GM18909 (cell line): Measurements from ENCODE around the gene ITGA8.
"Not testable (repeated sequence)": the region's sequence is repeated elsewhere in the genome, so short reads cannot be mapped to it uniquely, and the experiment has no call there.

Experiments
- ATAC-seq: cut with Tn5 transposase; IDR thresholded peaks from one replicate; pipeline ENCODE4 v1.9.1; 2021; ENCODE audit warnings: mild to moderate bottlenecking; ENCODE audit not compliant: unreplicated experiment, poor library complexity

Gene ITGA8

GRCh38 chr10:15567952-15568351, 151.8 kb downstream of the ITGA8 start:
- no peak for ATAC-seq

DNA sequence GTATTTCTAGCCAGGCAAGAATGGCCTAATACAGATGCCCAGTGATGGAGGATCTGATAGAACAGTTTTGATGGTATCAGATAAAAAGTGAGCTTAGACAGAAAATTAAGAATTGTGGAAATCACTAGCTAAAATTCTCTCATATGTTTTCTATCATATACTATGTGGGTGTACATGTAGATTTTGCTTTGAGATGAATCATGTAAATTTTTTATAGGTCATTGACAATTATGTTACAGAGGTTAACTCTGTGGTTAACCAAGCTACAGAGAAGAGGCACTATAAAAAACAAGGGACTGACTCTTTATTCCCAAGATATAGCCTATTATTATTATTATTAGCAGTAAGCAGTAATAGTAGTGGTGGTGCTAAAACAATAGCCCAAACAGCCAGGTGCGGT, 156.5 kb downstream of the ITGA8 start:
- ATAC-seq, result no peak

DNA sequence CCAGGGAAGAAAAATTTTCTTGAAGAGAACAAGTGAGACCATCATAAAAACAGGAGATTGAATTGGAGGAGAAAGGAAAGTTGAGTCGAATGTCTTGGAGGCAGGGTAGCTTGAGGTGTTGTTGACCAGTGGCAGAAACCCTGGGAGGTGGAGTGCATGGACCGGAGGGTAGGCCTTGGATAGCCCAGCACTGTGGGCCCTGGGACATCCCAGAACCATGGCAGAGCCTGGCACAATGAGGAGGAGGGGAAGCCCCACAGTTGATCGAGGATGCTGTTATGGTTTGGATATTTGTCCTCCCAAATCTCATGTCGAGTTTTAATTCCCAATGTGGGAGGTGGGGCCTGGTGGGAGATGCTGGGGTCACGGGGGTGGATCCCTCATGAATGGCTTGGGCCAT, 157.1 kb downstream of the ITGA8 start:
- no peak for ATAC-seq

GRCh38 chr10:15562116-15562515, 157.6 kb downstream of the ITGA8 start:
- ATAC-seq, result no peak

- ATAC-seq, result no peak
These were observed 161.6 kb downstream of the ITGA8 start for GRCh38 chr10:15558136-15558535.

DNA sequence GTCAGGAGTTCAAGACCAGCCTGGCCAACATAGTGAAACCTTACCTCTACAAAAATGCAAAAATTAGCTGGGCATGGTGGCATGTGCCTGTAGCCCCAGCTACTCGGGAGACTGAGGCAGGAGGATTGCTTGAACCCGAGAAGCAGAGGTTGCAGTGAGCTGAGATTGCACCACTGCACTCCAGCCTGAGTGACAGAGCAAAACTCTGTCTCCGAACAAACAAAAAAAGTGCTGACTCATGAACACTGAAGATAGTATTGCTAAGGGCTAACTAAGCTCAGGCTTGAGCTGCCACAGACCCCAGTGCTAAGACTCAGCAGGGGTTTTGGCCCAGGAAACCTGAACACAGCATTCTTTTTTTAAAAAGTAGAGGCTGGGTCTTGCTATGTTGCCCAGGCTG, 162.6 kb downstream of the ITGA8 start:
- ATAC-seq, result not testable (repeated sequence)

- ATAC-seq, result no peak
These were observed 168.8 kb downstream of the ITGA8 start for GRCh38 chr10:15550950-15551349.

DNA sequence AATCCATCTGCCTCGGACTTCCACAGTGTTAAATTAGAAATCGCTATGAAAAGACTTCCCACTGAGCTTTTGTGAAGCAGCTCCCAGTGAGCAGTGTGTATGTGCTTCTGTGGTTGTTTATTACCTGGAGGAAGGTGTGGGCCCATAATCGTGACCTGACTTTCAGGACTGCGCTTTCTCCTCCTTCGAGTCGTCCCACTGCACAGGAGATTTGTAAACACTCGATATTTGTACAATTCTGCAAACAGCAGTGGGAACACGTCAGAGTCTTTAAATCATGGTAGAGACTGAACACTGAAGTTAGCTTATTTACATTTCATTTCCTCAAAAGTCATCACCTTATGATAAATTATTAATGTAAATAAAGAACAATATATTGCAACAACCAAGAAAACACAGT, 171.4 kb downstream of the ITGA8 start:
- no peak for ATAC-seq

DNA sequence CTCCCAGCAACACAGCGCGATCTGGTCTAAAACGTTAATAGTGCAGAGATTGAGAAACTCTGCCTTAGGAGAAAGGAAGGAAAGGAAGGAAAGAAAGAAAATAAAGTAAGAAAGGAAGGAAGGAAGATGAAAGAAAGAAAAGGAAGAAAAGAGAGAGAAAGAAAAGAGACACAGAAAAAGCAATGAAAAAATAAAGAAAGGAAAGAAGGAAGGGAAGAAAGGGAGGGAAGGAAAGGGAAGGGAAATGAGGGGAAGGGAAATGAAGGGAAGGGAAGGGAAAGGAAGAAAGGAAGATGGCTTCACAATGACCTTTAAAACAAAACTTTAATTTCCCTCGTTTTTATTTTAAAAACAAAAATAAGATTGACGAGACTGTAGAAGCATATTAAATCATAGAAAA, 173.1 kb downstream of the ITGA8 start:
- ATAC-seq, result no peak

DNA sequence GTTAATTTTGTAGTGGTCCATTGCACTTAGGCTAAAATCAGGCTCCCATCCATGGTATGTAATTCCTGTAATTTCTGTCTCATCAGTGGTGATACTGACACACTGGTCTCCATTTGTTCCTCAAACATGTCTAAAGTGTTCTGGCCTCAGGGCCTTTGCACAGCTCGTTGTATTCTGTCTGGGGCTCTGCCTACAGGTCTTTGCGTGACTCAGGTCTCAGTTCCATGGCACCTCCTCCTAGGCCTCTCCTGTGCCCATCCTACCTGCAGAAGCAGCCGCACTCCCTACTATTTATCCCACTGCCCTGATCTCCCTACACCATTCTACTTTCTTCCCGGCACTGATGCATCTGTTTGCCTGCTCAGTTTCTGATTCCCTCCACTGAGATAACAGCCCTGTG, 173.8 kb downstream of the ITGA8 start:
- no peak for ATAC-seq

- no peak for ATAC-seq
These were observed 174.5 kb downstream of the ITGA8 start for GRCh38 chr10:15545266-15545665.

DNA sequence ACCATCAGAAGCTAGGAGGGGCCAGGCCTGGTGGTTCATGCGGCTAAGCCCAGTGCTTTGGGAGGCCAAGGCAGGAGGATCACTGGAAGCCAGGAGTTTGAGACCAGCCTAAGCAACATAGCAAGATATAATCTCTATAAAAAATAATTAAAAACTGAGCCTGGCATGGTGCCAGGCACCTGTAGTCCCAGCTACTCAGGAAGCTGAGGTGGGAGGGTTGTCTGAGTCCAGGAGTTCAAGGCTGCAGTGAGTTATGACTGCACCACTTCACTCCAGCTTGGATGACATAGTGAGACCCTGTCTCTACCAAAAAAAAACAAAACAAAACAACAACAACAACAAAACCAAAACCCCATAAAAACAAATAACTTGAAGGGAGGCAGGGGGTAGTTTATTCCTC, 175.7 kb downstream of the ITGA8 start:
- no peak for ATAC-seq

DNA sequence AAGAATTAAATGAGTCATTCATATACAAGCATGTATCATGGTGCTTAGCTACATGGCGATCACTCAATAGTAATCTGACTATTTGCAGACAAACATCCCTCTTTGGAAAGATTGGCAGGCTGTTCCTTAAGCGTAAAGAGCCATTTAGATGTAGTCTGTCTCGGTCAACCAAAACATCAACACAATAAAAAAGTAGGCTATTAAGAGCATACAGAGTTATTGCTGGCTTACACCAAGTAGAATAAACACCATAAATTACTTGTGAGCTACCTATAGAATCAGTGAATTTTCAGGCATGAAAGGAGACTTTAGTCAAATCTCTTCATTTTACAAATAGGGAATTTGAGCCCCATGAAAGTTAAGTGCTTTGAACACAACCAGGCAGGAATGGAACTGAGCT, 176.9 kb downstream of the ITGA8 start:
- no peak for ATAC-seq

GRCh38 chr10:15541376-15541775, 178.3 kb downstream of the ITGA8 start:
- ATAC-seq, result no peak

GRCh38 chr10:15540727-15541126, 179.0 kb downstream of the ITGA8 start:
- no peak for ATAC-seq

DNA sequence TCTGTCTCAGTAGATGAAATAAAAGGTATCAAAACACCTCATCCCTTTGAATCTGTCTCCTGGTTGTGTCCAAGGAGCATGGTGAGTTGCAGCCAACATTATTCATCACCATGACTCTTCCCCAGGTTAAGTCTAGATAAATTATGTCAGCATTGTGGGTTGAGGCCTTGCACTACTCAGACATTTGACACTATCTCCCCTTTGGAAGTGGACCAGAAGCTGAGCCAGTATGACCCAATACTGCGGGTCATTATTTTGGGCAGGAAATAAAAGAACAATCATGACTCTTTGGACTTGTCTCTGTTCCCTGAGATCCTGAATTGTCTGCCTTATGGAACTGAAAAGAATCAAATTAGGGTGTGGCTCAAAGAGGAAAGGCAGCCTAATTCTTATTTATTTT, 180.5 kb downstream of the ITGA8 start:
- ATAC-seq, result no peak

- ATAC-seq, result not testable (repeated sequence)
These were observed 184.7 kb downstream of the ITGA8 start for GRCh38 chr10:15534928-15535538.

GRCh38 chr10:15531927-15532722, 187.6 kb downstream of the ITGA8 start:
- no peak for ATAC-seq

GRCh38 chr10:15528859-15529239, 190.9 kb downstream of the ITGA8 start:
- no peak for ATAC-seq

- ATAC-seq, result no peak
These were observed 193.0 kb downstream of the ITGA8 start for GRCh38 chr10:15526754-15527153.

- ATAC-seq, result no peak
These were observed 198.3 kb downstream of the ITGA8 start for GRCh38 chr10:15521328-15521903.

GRCh38 chr10:15518250-15518649, 201.5 kb downstream of the ITGA8 start:
- ATAC-seq, result no peak
